Measurements from ENCODE around the gene PDLIM5. TPM values are rescaled to one million over a fixed set of nuclear protein-coding genes. Genes with fewer than 3 reads are reported as not detected.
A peak's percentile ranks its signal among the peaks of the same experiment; 100 is the strongest.

PDLIM5 gene
- total RNA-seq, 4 donors from 2014 or later, result 90.5 to 148 (median 115) TPM

GRCh38 chr4:94446386-94446785 lies 5.4 kb upstream of the PDLIM5 start:
- H3K4me3 ChIP-seq, result no peak overlapping the region
- H3K27me3 ChIP-seq, result no peaks in the 10 kb centered on the region
- 76% methylated on average over 3 of the region's 3 CpGs for WGBS
- H3K36me3 ChIP-seq, result no peaks in the 10 kb centered on the region
- no peak for DNase-seq (ENCODE audit: low spot score in 2 of 2)
- TF ChIP-seq POLR2A (IDR thresholded peaks at IDR 0.05) (no peak), CTCF (IDR thresholded peaks at IDR 0.05) (no peak), POLR2AphosphoS5 (IDR thresholded peaks at IDR 0.05) (no peak), EP300 (IDR thresholded peaks at IDR 0.05) (no peak)
- peaks cover 10% of the 10 kb centered on the region for H3K4me1 ChIP-seq
- no peak overlapping the region for H3K27ac ChIP-seq
- H3K9me3 ChIP-seq, result no peaks in the 10 kb centered on the region

- TF ChIP-seq POLR2AphosphoS5 (IDR thresholded peaks at IDR 0.05), result no peak
- H3K36me3 ChIP-seq, result no peaks in the 10 kb centered on the region
- no peaks in the 10 kb centered on the region for H3K9me3 ChIP-seq
- peaks cover 12% of the 10 kb centered on the region for H3K4me1 ChIP-seq
- no peak for DNase-seq (ENCODE audit: low spot score in 2 of 2)
- H3K27ac ChIP-seq, result no peak overlapping the region
- H3K4me3 ChIP-seq, result no peak overlapping the region
- no peaks in the 10 kb centered on the region for H3K27me3 ChIP-seq
- 64% methylated on average over 3 of the region's 3 CpGs for WGBS
Observed at GRCh38 chr4:94447754-94448411, 3.9 kb upstream of the PDLIM5 start.

GRCh38 chr4:94448815-94449375 lies 2.8 kb upstream of the PDLIM5 start:
- no peaks in the 10 kb centered on the region for H3K36me3 ChIP-seq
- H3K27me3 ChIP-seq, result no peaks in the 10 kb centered on the region
- TF ChIP-seq POLR2A (IDR thresholded peaks at IDR 0.05), result no peak
- no peak for TF ChIP-seq POLR2AphosphoS5 (IDR thresholded peaks at IDR 0.05)
- no peak for TF ChIP-seq CTCF (IDR thresholded peaks at IDR 0.05)
- no peak for TF ChIP-seq EP300 (IDR thresholded peaks at IDR 0.05)
- H3K9me3 ChIP-seq, result no peaks in the 10 kb centered on the region
- H3K4me1 ChIP-seq, result peaks cover 23% of the 10 kb centered on the region
- no peak for DNase-seq (ENCODE audit: low spot score in 2 of 2)
- WGBS, result 90% methylated on average over 3 of the region's 3 CpGs
- no peak overlapping the region for H3K4me3 ChIP-seq
- no peak overlapping the region for H3K27ac ChIP-seq

- H3K27ac ChIP-seq, result peak overlapping the region; percentile 99
- H3K36me3 ChIP-seq, result peaks cover 3% of the 10 kb centered on the region
- H3K27me3 ChIP-seq, result no peaks in the 10 kb centered on the region
- 8% methylated on average over 16 of the region's 16 CpGs for WGBS
- H3K4me3 ChIP-seq, result peak overlapping the region; percentile 100
- H3K9me3 ChIP-seq, result no peaks in the 10 kb centered on the region
- TF ChIP-seq POLR2AphosphoS5 (IDR thresholded peaks at IDR 0.05), result no peak
- TF ChIP-seq EP300 (IDR thresholded peaks at IDR 0.05), result no peak
- no peak for TF ChIP-seq CTCF (IDR thresholded peaks at IDR 0.05)
- DNase-seq (ENCODE audit: low spot score in 2 of 2), result no peak
- H3K4me1 ChIP-seq, result peaks cover 43% of the 10 kb centered on the region
Observed at GRCh38 chr4:94451051-94451694, 569 bp upstream of the PDLIM5 start.

- peak overlapping the region; percentile 99 for H3K27ac ChIP-seq
- peak overlapping the region; percentile 100 for H3K4me3 ChIP-seq
- H3K4me1 ChIP-seq, result peaks cover 52% of the 10 kb centered on the region
- peaks cover 6% of the 10 kb centered on the region for H3K36me3 ChIP-seq
- 2% methylated on average over 26 of the region's 26 CpGs for WGBS
- TF ChIP-seq POLR2AphosphoS5 (IDR thresholded peaks at IDR 0.05) (peak; percentile 39 to 79 (median 61)), POLR2A (IDR thresholded peaks at IDR 0.05) (peak in 1 of 2 donors; percentile 57), CTCF (IDR thresholded peaks at IDR 0.05) (no peak), EP300 (IDR thresholded peaks at IDR 0.05) (no peak)
- H3K9me3 ChIP-seq, result no peaks in the 10 kb centered on the region
- no peaks in the 10 kb centered on the region for H3K27me3 ChIP-seq
- DNase-seq (ENCODE audit: low spot score in 2 of 2), result peak; percentile 93 to 94
Observed at GRCh38 chr4:94452476-94453371, 982 bp downstream of the PDLIM5 start.

Measured in suprapubic skin (tissue), 4 donors.